HepG2 (cell line): ENCODE results near the gene PERP. TPM values are rescaled to one million over a fixed set of nuclear protein-coding genes. Genes with fewer than 3 reads are reported as not detected.

Source experiments
- ARID5B ChIP-seq: IDR thresholded peaks from 2 replicates; pipeline ENCODE4 v1.4.0; 2020; ENCODE audit warnings: mild to moderate bottlenecking, missing genetic modification reagents
- FIP1L1 ChIP-seq: fragments of 200-400 bp; formaldehyde crosslinking; IDR thresholded peaks from 2 replicates; pipeline ENCODE4 v1.6.1; 2018; ENCODE audit warnings: low read depth, mild to moderate bottlenecking, low read length, moderate library complexity, borderline replicate concordance; ENCODE audit not compliant: insufficient read depth
- FOXP4 ChIP-seq: sonication (generic); formaldehyde crosslinking; IDR thresholded peaks from 2 replicates; pipeline ENCODE4 v1.4.0; 2020; ENCODE audit warnings: missing genetic modification reagents
- HHEX ChIP-seq: IDR thresholded peaks from 2 replicates; pipeline ENCODE4 v1.6.1; 2016; ENCODE audit warnings: control low read depth
- JUNB ChIP-seq: sonication (generic); formaldehyde crosslinking; IDR thresholded peaks from 2 replicates; pipeline ENCODE4 v1.8.0; 2022; ENCODE audit warnings: missing genetic modification reagents, mild to moderate bottlenecking, borderline replicate concordance
- LBX2 ChIP-seq: sonication (generic); formaldehyde crosslinking; IDR thresholded peaks from 2 replicates; pipeline ENCODE4 v1.5.0; 2020; ENCODE audit warnings: missing genetic modification reagents, mild to moderate bottlenecking, borderline replicate concordance
- MEF2D ChIP-seq: sonication (generic); formaldehyde crosslinking; IDR thresholded peaks from 2 replicates; pipeline ENCODE4 v1.5.1; 2020; ENCODE audit warnings: mild to moderate bottlenecking, missing genetic modification reagents
- MIER2 ChIP-seq: IDR thresholded peaks from 2 replicates; pipeline ENCODE4 v1.6.1; 2016; ENCODE audit warnings: missing biosample characterization, missing genetic modification reagents
- MIER3 ChIP-seq: IDR thresholded peaks from 2 replicates; pipeline ENCODE4 v1.6.1; 2016; ENCODE audit warnings: missing compliant biosample characterization, borderline replicate concordance
- PHF8 ChIP-seq: sonication (generic); formaldehyde crosslinking; IDR thresholded peaks from 2 replicates; pipeline ENCODE4 v1.5.0; 2020; ENCODE audit warnings: missing genetic modification reagents
- RBFOX2 ChIP-seq: fragments of 200-400 bp; formaldehyde crosslinking; IDR thresholded peaks from 2 replicates; pipeline ENCODE4 v1.6.1; 2017; ENCODE audit warnings: low read depth, mild to moderate bottlenecking, low read length
- SKIL ChIP-seq: sonication (generic); formaldehyde crosslinking; IDR thresholded peaks from 2 replicates; pipeline ENCODE4 v1.8.0; 2022; ENCODE audit warnings: missing genetic modification reagents, mild to moderate bottlenecking, moderate library complexity, borderline replicate concordance
- SNRNP70 ChIP-seq: fragments of 200-400 bp; formaldehyde crosslinking; IDR thresholded peaks from 2 replicates; pipeline ENCODE4 v1.6.1; 2017; ENCODE audit warnings: mild to moderate bottlenecking, low read depth, low read length, moderate library complexity
- TARDBP ChIP-seq: sonication (generic); formaldehyde crosslinking; IDR thresholded peaks from 2 replicates; pipeline ENCODE4 v1.8.0; 2022; ENCODE audit warnings: mild to moderate bottlenecking, missing genetic modification reagents
- TEF ChIP-seq: sonication (generic); formaldehyde crosslinking; IDR thresholded peaks from 2 replicates; pipeline ENCODE4 v1.5.0; 2020; ENCODE audit warnings: missing genetic modification reagents
- USF2 ChIP-seq, 2 experiments: sonication (generic) in 1 of 2; formaldehyde crosslinking in 1 of 2; IDR thresholded peaks; 2 replicates each; pipeline versions ENCODE4 v1.5.1 to v1.6.1; 2011 to 2020; ENCODE audit warnings: borderline replicate concordance in 1 of 2, low read depth in 1 of 2, low read length in 1 of 2, mild to moderate bottlenecking in 1 of 2, missing genetic modification reagents in 1 of 2, moderate library complexity in 1 of 2
- ZNF205 ChIP-seq: IDR thresholded peaks from 2 replicates; pipeline ENCODE4 v1.6.1; 2018; ENCODE audit warnings: missing biosample characterization, missing genetic modification reagents
- polyA plus RNA-seq, 8 experiments: library from polyadenylated mRNA; depleted of rRNA in 3 of 8; stranded (reverse) in 7 of 8; unstranded in 1 of 8; fragments of >200 nt; fragmentation: Illumina TruSeq in 4 of 8; extraction: Trizol in 4 of 8; gene quantifications; 2 replicates each; pipeline versions ENCODE4 v1.2.1 to v1.2.3, GENCODE V29; 2011 to 2016; ENCODE audit warnings: low read depth in 4 of 8, missing spikeins in 1 of 8, mixed read lengths in 1 of 8; ENCODE audit not compliant: insufficient read depth in 1 of 8
- total RNA-seq, 5 experiments: library from RNA; depleted of rRNA; stranded (reverse); fragments of >200 nt; fragmentation: Illumina TruSeq; extraction: Trizol; gene quantifications; 2 replicates each; pipeline ENCODE4 v1.2.3, GENCODE V29; 2016; ENCODE audit warnings: low read depth in 1 of 5

Gene PERP
- total and polyA plus RNA-seq, 2 of the 13 experiments (the other 11 are each of a cell fraction or from before 2014, with no cell fraction given): 26.0 to 53.0 TPM

- TF ChIP-seq RBFOX2 (no peak), MIER2 (CRISPR knock-in tag) (no peak), SNRNP70 (no peak), TEF (no peak), ARID5B (peak; percentile 98), FIP1L1 (no peak), MIER3 (CRISPR knock-in tag) (peak; percentile 91; the same call in 1 of the 2 replicates), SKIL (CRISPR knock-in tag) (peak; percentile 75; the same call in 1 of the 2 replicates), TARDBP (CRISPR knock-in tag) (peak; percentile 91), ZNF205 (CRISPR knock-in tag) (peak; percentile 88; the same call in 1 of the 2 replicates), FOXP4 (peak; percentile 99), HHEX (CRISPR knock-in tag) (peak; percentile 92), JUNB (CRISPR knock-in tag) (peak; percentile 93), USF2 (IDR thresholded peaks at IDR 0.05; ENCODE audit: low read depth, low read length) (no peak), USF2 (CRISPR knock-in tag; IDR thresholded peaks at IDR 0.05; ENCODE audit: borderline replicate concordance) (no peak), MEF2D (CRISPR knock-in tag) (0 out of 2 replicates have a peak, but pooled peaks have one; percentile 80), LBX2 (CRISPR knock-in tag) (no peak), PHF8 (0 out of 2 replicates have a peak, but pooled peaks have one; percentile 36)
Measured at GRCh38 chr6:138086573-138087196, 20.5 kb downstream of the PERP start (continued).
